ENCODE results near the gene RTL1. TPM values are rescaled to one million over a fixed set of nuclear protein-coding genes. Genes with fewer than 3 reads are reported as not detected.

The RTL1 gene
- total and polyA plus RNA-seq, 2 of the 8 experiments (the other 6 are each of a cell fraction or from before 2014, with no cell fraction given), result not detected

DNA sequence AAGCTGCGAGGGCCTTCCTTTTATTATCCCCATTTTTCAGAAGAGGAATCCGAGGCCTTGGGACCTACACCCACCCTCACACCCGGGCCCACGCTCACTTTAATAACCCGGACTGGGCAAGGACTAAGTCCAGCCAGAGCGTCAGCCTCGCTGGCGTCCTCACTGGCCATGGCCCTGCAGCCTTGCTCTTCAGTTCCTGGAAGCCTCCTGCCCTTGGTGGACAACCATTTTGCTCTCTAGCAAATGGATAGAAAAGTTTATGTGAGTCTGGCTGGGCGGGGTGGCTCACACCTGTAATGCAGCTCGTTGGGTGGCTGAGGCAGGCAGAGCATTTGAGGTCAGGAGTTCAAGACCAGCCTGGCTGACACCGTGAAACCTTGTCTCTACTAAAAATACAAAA, 9.8 kb downstream of the RTL1 start:
- WGBS, 2 experiments (ENCODE audit: extremely low coverage in 1 of 2, insufficient coverage in 1 of 2, insufficient read length in 1 of 2, insufficient replicate concordance in 2 of 2, low coverage in 1 of 2, low lambda C conversion rate in 2 of 2, missing lambda C conversion rate in 1 of 2), result 91% methylated on average over 11 of the region's 11 CpGs; no CpG with 5 or more reads in 1 of the 2 experiments
- Histone ChIP-seq H2BK5ac (ENCODE audit: low read depth, low read length) (no peak overlapping the region), H3K4me2 (ENCODE audit: insufficient read depth in 1 of 2, low read depth in 2 of 2, low read length in 2 of 2) (no peak overlapping the region), H4K5ac (ENCODE audit: insufficient read length, low read depth, low read length) (no peak overlapping the region), H3K18ac (ENCODE audit: extremely low read depth, low read length) (no peak overlapping the region), H2BK15ac (ENCODE audit: low read length) (no peak overlapping the region), H3K4me1 (replicated peaks in 1 of 4; ENCODE audit: control insufficient read depth in 3 of 4, insufficient read depth in 4 of 4, low read length in 3 of 4) (peaks cover 0 to 5% (median 1%) of the 10 kb centered on the region in 4 experiments; a peak in 5 of 7 replicates), H3K4ac (replicated peaks; ENCODE audit: insufficient read length, low read depth, low read length) (no peak overlapping the region), H3K9me3 (ENCODE audit: insufficient read depth in 2 of 2, low read depth in 1 of 2, low read length in 1 of 2) (no peaks in the 10 kb centered on the region), H2BK20ac (ENCODE audit: low read length) (no peak overlapping the region), H3K27ac (ENCODE audit: low read depth, low read length) (no peak overlapping the region), H3K4me3 (ENCODE audit: extremely low read depth in 1 of 4, insufficient read depth in 2 of 4, low read depth in 3 of 4, low read length in 4 of 4) (no peak overlapping the region), H3K79me1 (ENCODE audit: low read depth, low read length) (no peaks in the 10 kb centered on the region), H3K79me2 (ENCODE audit: control insufficient read depth in 1 of 2, insufficient read depth in 2 of 2, low read length in 2 of 2) (no peaks in the 10 kb centered on the region), H3K23ac (ENCODE audit: insufficient read length) (no peak overlapping the region), H3K9ac (replicated peaks in 1 of 4; ENCODE audit: extremely low read depth in 1 of 4, low read depth in 3 of 4, low read length in 3 of 4) (no peak overlapping the region), H2BK120ac (replicated peaks; ENCODE audit: low read depth, low read length) (no peak overlapping the region), H2BK12ac (ENCODE audit: low read depth, low read length) (no peak overlapping the region), H4K20me1 (replicated peaks in 1 of 2; ENCODE audit: control insufficient read depth in 1 of 2, insufficient read depth in 2 of 2, low read length in 2 of 2) (no peaks in the 10 kb centered on the region), H3K14ac (ENCODE audit: insufficient read length) (no peak overlapping the region), H3K56ac (replicated peaks; ENCODE audit: insufficient read length, low read depth, low read length) (no peak overlapping the region), H3K23me2 (ENCODE audit: low read depth, low read length) (no peaks in the 10 kb centered on the region), H2AK5ac (ENCODE audit: low read depth, low read length) (no peak overlapping the region), H4K8ac (ENCODE audit: extremely low read depth, insufficient read depth, low read length) (no peak overlapping the region), H2AFZ (ENCODE audit: low read length) (no peak overlapping the region), H3K36me3 (ENCODE audit: control insufficient read depth in 2 of 4, insufficient read depth in 4 of 4, low read length in 3 of 4) (no peaks in the 10 kb centered on the region), H4K91ac (replicated peaks; ENCODE audit: insufficient read length, low read length) (no peak overlapping the region), H3K27me3 (replicated peaks in 1 of 4; ENCODE audit: control insufficient read depth in 3 of 4, extremely low read depth in 1 of 4, insufficient read depth in 3 of 4, low read length in 3 of 4) (no peaks in the 10 kb centered on the region)
- POLR2A ChIA-PET (ENCODE audit: partially characterized antibody), result no interaction called here
- FAIRE-seq (no peak), DNase-seq (ENCODE audit: low read depth in 1 of 2, low spot score in 2 of 2) (no peak)
- TF ChIP-seq TEAD4 (IDR thresholded peaks at IDR 0.05; ENCODE audit: low read depth, low read length) (no peak), KDM1A (IDR thresholded peaks at IDR 0.05; ENCODE audit: borderline replicate concordance, low read length) (no peak), POU5F1 (IDR thresholded peaks at IDR 0.05; ENCODE audit: low read depth, low read length) (no peak), KDM5A (IDR thresholded peaks at IDR 0.05; ENCODE audit: low read length) (no peak), SAP30 (IDR thresholded peaks at IDR 0.05; ENCODE audit: insufficient read depth, insufficient replicate concordance, low read length) (no peak), CTBP2 (IDR thresholded peaks at IDR 0.05; ENCODE audit: borderline replicate concordance, insufficient read depth, insufficient read length, low read length) (no peak), HDAC6 (IDR thresholded peaks at IDR 0.05; ENCODE audit: low read depth, low read length) (no peak), SP2 (IDR thresholded peaks at IDR 0.05; ENCODE audit: low read length) (no peak), RXRA (IDR thresholded peaks at IDR 0.05; ENCODE audit: insufficient read depth, low read depth, low read length) (no peak), CEBPB (IDR thresholded peaks at IDR 0.05; ENCODE audit: low read depth, low read length) (no peak), SIX5 (IDR thresholded peaks at IDR 0.05; ENCODE audit: low read depth, low read length) (no peak), GABPA (IDR thresholded peaks at IDR 0.05; ENCODE audit: borderline replicate concordance, insufficient read depth, low read length) (no peak), SP4 (IDR thresholded peaks at IDR 0.05; ENCODE audit: low read length) (no peak), EGR1 (IDR thresholded peaks at IDR 0.05; ENCODE audit: borderline replicate concordance, low read depth, low read length) (no peak), BRCA1 (IDR thresholded peaks at IDR 0.05; ENCODE audit: low read depth, low read length) (no peak)
- CTCF ChIA-PET (ENCODE audit: partially characterized antibody), result interaction anchor here (1.1 kb wide), 1 partner anchor 190 kb away, joined by 3 read pairs; no protein-coding TSS in a partner anchor

Measured in H1 (cell line).